IMR-90 (cell line): ENCODE results near the gene GP5. TPM values are rescaled to one million over a fixed set of nuclear protein-coding genes. Genes with fewer than 3 reads are reported as not detected.
A peak's percentile ranks its signal among the peaks of the same experiment; 100 is the strongest.

Experiments used
- ATAC-seq: fragments of 200-7000 bp; cut with Tn5 transposase; 2 replicates; pipeline ENCODE4 v1.9.1; 2020; ENCODE audit warnings: low read depth, mild to moderate bottlenecking, moderate library complexity
- BruUV-seq: library from RNA; stranded (reverse); fragments of 400-500 nt; replicated peaks from 2 replicates; lab custom pipeline; 2021; lab: Mats Ljungman, UMichigan
- CTCF ChIA-PET: fragments of 300-600 bp; formaldehyde crosslinking; extraction: SDS; loops from one replicate; lab custom pipeline; 2021; ENCODE audit warnings: antibody characterized with exemption; lab: Yijun Ruan, JAX
- POLR2A ChIA-PET: fragments of 300-600 bp; sonication (Branson Sonifier 250); formaldehyde crosslinking; loops from one replicate; lab custom pipeline; 2022; ENCODE audit warnings: antibody characterized with exemption; ENCODE audit not compliant: unreplicated experiment; lab: Charles Lee
- DNase-seq: peaks from one replicate; pipeline ENCODE4 v3.0.0; 2013
- H2AFZ ChIP-seq: replicated peaks from 2 replicates; pipeline ENCODE3; 2013; ENCODE audit warnings: low read length, mild to moderate bottlenecking; ENCODE audit not compliant: poor library complexity
- H2AK5ac ChIP-seq: 2 replicates; pipeline ENCODE4 v1.6.1; 2013; ENCODE audit warnings: low read depth, low read length, inconsistent platforms
- H2AK9ac ChIP-seq: replicated peaks from 2 replicates; pipeline ENCODE3; 2013; ENCODE audit warnings: mild to moderate bottlenecking, low read depth, low read length, moderate library complexity; ENCODE audit not compliant: poor library complexity
- H2BK120ac ChIP-seq: 2 replicates; pipeline ENCODE4 v1.6.1; 2013; ENCODE audit warnings: low read depth, low read length, inconsistent platforms
- H2BK15ac ChIP-seq: 3 replicates; pipeline ENCODE4 v1.6.1; 2013; ENCODE audit warnings: low read depth, low read length, inconsistent platforms
- H2BK20ac ChIP-seq: 2 replicates; pipeline ENCODE4 v1.6.1; 2013; ENCODE audit warnings: low read depth, mild to moderate bottlenecking, inconsistent platforms, low read length, moderate library complexity
- H2BK5ac ChIP-seq: 2 replicates; pipeline ENCODE4 v1.6.1; 2013; ENCODE audit warnings: mild to moderate bottlenecking, low read depth, low read length, inconsistent platforms; ENCODE audit not compliant: poor library complexity, severe bottlenecking
- H3K14ac ChIP-seq: replicated peaks from 2 replicates; pipeline ENCODE4 v1.6.1; 2013; ENCODE audit warnings: low read depth, low read length, inconsistent platforms
- H3K18ac ChIP-seq: 2 replicates; pipeline ENCODE4 v1.6.1; 2013; ENCODE audit warnings: low read depth, low read length, control low read depth
- H3K23ac ChIP-seq: 2 replicates; pipeline ENCODE4 v1.6.1; 2013; ENCODE audit warnings: low read depth, low read length, inconsistent platforms
- H3K27ac ChIP-seq: 2 replicates; pipeline ENCODE4 v1.5.1; 2013; ENCODE audit warnings: mild to moderate bottlenecking, control low read depth, low read length; ENCODE audit not compliant: insufficient read depth
- H3K27me3 ChIP-seq: 2 replicates; pipeline ENCODE4 v1.6.1; 2013; ENCODE audit warnings: low read length; ENCODE audit not compliant: control insufficient read depth, insufficient read depth
- H3K36me3 ChIP-seq: 2 replicates; pipeline ENCODE4 v1.6.1; 2013; ENCODE audit warnings: low read length, mixed read lengths; ENCODE audit not compliant: control insufficient read depth, insufficient read depth
- H3K4ac ChIP-seq: 2 replicates; pipeline ENCODE4 v1.6.1; 2013; ENCODE audit warnings: low read depth, low read length, inconsistent platforms
- H3K4me1 ChIP-seq: 2 replicates; pipeline ENCODE4 v1.6.1; 2013; ENCODE audit warnings: low read length, mixed read lengths; ENCODE audit not compliant: control insufficient read depth, insufficient read depth
- H3K4me2 ChIP-seq: 2 replicates; pipeline ENCODE4 v1.6.1; 2013; ENCODE audit warnings: low read depth, mild to moderate bottlenecking, control low read depth, low read length, moderate library complexity
- H3K4me3 ChIP-seq: 2 replicates; pipeline ENCODE4 v1.5.1; 2013; ENCODE audit warnings: low read depth, mild to moderate bottlenecking, control low read depth, low read length, moderate library complexity; ENCODE audit not compliant: insufficient read depth
- H3K56ac ChIP-seq: 2 replicates; pipeline ENCODE4 v1.6.1; 2013; ENCODE audit warnings: low read length, inconsistent platforms; ENCODE audit not compliant: insufficient read depth; ENCODE audit errors: extremely low read depth
- H3K79me1 ChIP-seq, 2 experiments: 2 replicates each; pipeline ENCODE4 v1.6.1; 2013; ENCODE audit warnings: low read length in 2 of 2, inconsistent platforms in 1 of 2, low read depth in 1 of 2
- H3K9ac ChIP-seq: 2 replicates; pipeline ENCODE4 v1.6.1; 2013; ENCODE audit warnings: low read depth, low read length, control low read depth
- H3K9me1 ChIP-seq: 2 replicates; pipeline ENCODE4 v1.6.1; 2013; ENCODE audit warnings: low read length, inconsistent platforms; ENCODE audit not compliant: insufficient read depth
- H3K9me3 ChIP-seq: 2 replicates; pipeline ENCODE4 v1.6.1; 2013; ENCODE audit warnings: low read length; ENCODE audit not compliant: control insufficient read depth, insufficient read depth
- H4K20me1 ChIP-seq: 2 replicates; pipeline ENCODE4 v1.6.1; 2013; ENCODE audit warnings: low read length, inconsistent platforms; ENCODE audit not compliant: insufficient read depth
- H4K5ac ChIP-seq: 2 replicates; pipeline ENCODE4 v1.6.1; 2013; ENCODE audit warnings: mild to moderate bottlenecking, low read depth, low read length, control low read depth
- H4K8ac ChIP-seq, 2 experiments: 2 replicates each; pipeline ENCODE4 v1.6.1; 2013; ENCODE audit warnings: low read depth in 2 of 2, low read length in 2 of 2, control low read depth in 1 of 2, inconsistent platforms in 1 of 2
- H4K91ac ChIP-seq: 2 replicates; pipeline ENCODE4 v1.6.1; 2013; ENCODE audit warnings: low read depth, low read length, inconsistent platforms; ENCODE audit not compliant: insufficient read depth
- CEBPB ChIP-seq: IDR thresholded peaks from 2 replicates; pipeline ENCODE4 v1.6.1; 2012; ENCODE audit warnings: low read depth, low read length, improper control_type of control experiment
- FOS ChIP-seq: fragments of 150-350 bp; IDR thresholded peaks from 2 replicates; pipeline ENCODE4 v1.6.1; 2016; ENCODE audit warnings: low read depth, low read length
- RAD21 ChIP-seq: IDR thresholded peaks from 2 replicates; pipeline ENCODE4 v1.6.1; 2012; ENCODE audit warnings: low read length, improper control_type of control experiment
- SMC3 ChIP-seq: fragments of 150-350 bp; IDR thresholded peaks from 2 replicates; pipeline ENCODE4 v1.6.1; 2016; ENCODE audit warnings: low read depth, mild to moderate bottlenecking, antibody characterized with exemption, low read length, moderate library complexity
- WGBS, 2 experiments: methylation state at CpG; one replicate each; pipeline versions ENCODE4 v1.1.5 to v1.1.7; 2013; ENCODE audit warnings: missing lambda C conversion rate in 2 of 2; ENCODE audit not compliant: insufficient read length in 1 of 2; ENCODE audit errors: extremely low coverage in 2 of 2; 5-methylcytosine and 5-hydroxymethylcytosine counted together
- dilution Hi-C: fragments of 300-500 bp; cut with HindIII; formaldehyde crosslinking; loops from one replicate; pipeline ENCODE4 v1.14.3; 2018; ENCODE audit warnings: low sequenced_read_pairs; ENCODE audit not compliant: unreplicated experiment
- in situ Hi-C: fragments of 300-500 bp; cut with MboI; formaldehyde crosslinking; loops from 3 replicates; pipeline ENCODE4 v1.14.3; 2019; ENCODE audit warnings: low sequenced_read_pairs, inconsistent platforms, mixed read lengths
- intact Hi-C: fragments of 100-400 bp; cut with micrococcal nuclease; formaldehyde crosslinking; loops from 2 replicates; pipeline ENCODE4 v1.10.0; 2022
- polyA plus RNA-seq, 3 experiments: library from polyadenylated mRNA; depleted of rRNA; stranded (reverse); fragments of >200 nt; gene quantifications; 2 replicates each; pipeline ENCODE4 v1.2.3, GENCODE V29; 2012; ENCODE audit warnings: low replicate concordance in 1 of 3
- total RNA-seq: library from RNA; depleted of rRNA; stranded (reverse); fragments of >200 nt; gene quantifications from 2 replicates; pipeline ENCODE4 v1.2.3, GENCODE V29; 2012
- TF ChIP-seq, protein P1 (sequence below): conservative IDR thresholded peaks from 2 replicates; pipeline ENCODE4 v1.5.1; 2012; ENCODE audit warnings: mild to moderate bottlenecking, low read depth, low read length, improper control_type of control experiment

GP5 gene
- total and polyA plus RNA-seq, 2 of the 4 experiments (the other 2 are of a cell fraction): under 0.01 to 0.12 TPM

DNA sequence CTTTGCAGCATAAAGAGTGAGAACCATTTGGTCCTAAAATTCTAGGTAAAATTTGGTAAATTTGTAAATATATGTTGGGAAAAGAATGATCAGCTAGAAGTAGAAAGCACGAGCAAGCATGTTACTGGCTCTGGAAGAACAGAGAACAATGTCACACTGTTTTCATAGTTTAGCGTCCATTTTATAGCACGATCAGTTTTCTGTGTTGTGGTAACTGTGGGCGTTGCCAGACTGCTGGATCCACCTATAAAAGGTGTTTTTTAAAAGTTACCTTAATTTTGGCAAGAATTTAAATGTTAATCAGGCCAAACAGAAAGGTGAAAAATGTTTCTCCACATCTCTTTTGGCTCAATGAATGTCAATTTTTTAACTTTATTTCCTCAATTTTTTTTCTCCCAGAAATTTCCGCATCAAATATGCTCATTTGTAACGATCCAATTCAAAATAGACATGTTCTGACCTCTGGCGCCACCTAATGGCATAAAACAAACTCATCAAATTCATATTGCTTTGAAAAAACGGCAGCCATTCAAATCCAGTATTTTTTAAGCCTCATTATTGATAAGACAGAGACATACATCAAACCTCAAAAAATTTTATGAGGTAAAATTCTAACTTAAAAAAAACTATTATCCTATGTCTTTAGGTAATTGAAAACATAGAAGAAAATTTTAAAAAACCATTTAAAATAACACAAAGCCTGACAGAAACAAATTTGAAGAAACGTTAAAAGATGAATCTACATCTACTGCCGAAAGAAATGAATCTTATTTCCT is 5.5 kb upstream of the GP5 start:
- POLR2A ChIA-PET: no interaction called here

More for the DNA sequence above, 5.5 kb upstream of the GP5 start:
- Histone ChIP-seq H2BK5ac (no peak overlapping the region), H2AFZ (no peak overlapping the region), H3K14ac (no peak overlapping the region), H3K9me3 (no peaks in the 10 kb centered on the region), H3K36me3 (peaks cover 14% of the 10 kb centered on the region), H3K56ac (no peak overlapping the region), H3K79me1 (peaks cover 5 to 10% of the 10 kb centered on the region in 2 experiments; a peak in 3 of 4 replicates), H4K91ac (no peak overlapping the region), H3K4ac (no peak overlapping the region), H3K4me1 (peaks cover 6% of the 10 kb centered on the region), H4K8ac (no peak overlapping the region), H3K4me2 (no peak overlapping the region), H2BK20ac (no peak overlapping the region), H3K23ac (no peak overlapping the region), H4K20me1 (no peaks in the 10 kb centered on the region; the same call in 1 of the 2 replicates), H2AK5ac (no peak overlapping the region), H2AK9ac (no peak overlapping the region), H3K9ac (no peak overlapping the region), H3K9me1 (no peaks in the 10 kb centered on the region), H2BK15ac (no peak overlapping the region), H3K27ac (no peak overlapping the region), H4K5ac (no peak overlapping the region), H3K4me3 (no peak overlapping the region), H3K18ac (no peak overlapping the region), H2BK120ac (no peak overlapping the region), H3K27me3 (no peaks in the 10 kb centered on the region)
- TSS peak; percentile 68 for BruUV-seq
- ATAC-seq (no peak), DNase-seq (peak; percentile 58)
- dilution Hi-C loops (no loop called here), in situ Hi-C loops (loop anchor here (5.0 kb wide), 1 partner anchor 67 kb away; no protein-coding TSS in a partner anchor), intact Hi-C loops (loop anchor here (1.0 to 10.0 kb wide), 4 partner anchors 60 to 624 kb away; partner anchors contain the start of gene HES1)
- 42% methylated on average over 2 of the region's 10 CpGs; no CpG with 5 or more reads in 1 of the 2 experiments for WGBS, 2 experiments
- CTCF ChIA-PET: interaction anchor here (0.6 to 4.8 kb wide), 5 partner anchors 16 to 74 kb away, joined by 3 to 18 read pairs (median 4); no protein-coding TSS in a partner anchor
- TF ChIP-seq FOS: no peak
- TF ChIP-seq RAD21: peak; percentile 69
- TF ChIP-seq, protein P1, sequence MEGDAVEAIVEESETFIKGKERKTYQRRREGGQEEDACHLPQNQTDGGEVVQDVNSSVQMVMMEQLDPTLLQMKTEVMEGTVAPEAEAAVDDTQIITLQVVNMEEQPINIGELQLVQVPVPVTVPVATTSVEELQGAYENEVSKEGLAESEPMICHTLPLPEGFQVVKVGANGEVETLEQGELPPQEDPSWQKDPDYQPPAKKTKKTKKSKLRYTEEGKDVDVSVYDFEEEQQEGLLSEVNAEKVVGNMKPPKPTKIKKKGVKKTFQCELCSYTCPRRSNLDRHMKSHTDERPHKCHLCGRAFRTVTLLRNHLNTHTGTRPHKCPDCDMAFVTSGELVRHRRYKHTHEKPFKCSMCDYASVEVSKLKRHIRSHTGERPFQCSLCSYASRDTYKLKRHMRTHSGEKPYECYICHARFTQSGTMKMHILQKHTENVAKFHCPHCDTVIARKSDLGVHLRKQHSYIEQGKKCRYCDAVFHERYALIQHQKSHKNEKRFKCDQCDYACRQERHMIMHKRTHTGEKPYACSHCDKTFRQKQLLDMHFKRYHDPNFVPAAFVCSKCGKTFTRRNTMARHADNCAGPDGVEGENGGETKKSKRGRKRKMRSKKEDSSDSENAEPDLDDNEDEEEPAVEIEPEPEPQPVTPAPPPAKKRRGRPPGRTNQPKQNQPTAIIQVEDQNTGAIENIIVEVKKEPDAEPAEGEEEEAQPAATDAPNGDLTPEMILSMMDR: peak; percentile 74
- TF ChIP-seq CEBPB: no peak
- peak; percentile 57 for TF ChIP-seq SMC3
